Activated naive CD4-positive, alpha-beta T cell treated with anti-CD3 and anti-CD28 coated beads, Interleukin-2, amount 10 ng/mL, durations not matched to agents 7 days and 5 days (primary cell): ENCODE results near the gene NPAT.
"Not testable (repeated sequence)": the region's sequence is repeated elsewhere in the genome, so short reads cannot be mapped to it uniquely, and the experiment has no call there.

Experiments used
- CTCF ChIA-PET: fragments of 350-600 bp; sonication (Branson Sonifier 250); formaldehyde crosslinking; loops from one replicate; lab custom pipeline; 2021; ENCODE audit warnings: antibody characterized with exemption; lab: Charles Lee
- DNase-seq: peaks from one replicate; pipeline ENCODE4 v3.0.0-alpha.2; 2020
- H3K27ac Mint-ChIP-seq: one replicate; pipeline ENCODE4 v1.8.0; 2021; ENCODE audit warnings: mild to moderate bottlenecking, moderate library complexity, mixed read lengths
- H3K27me3 Mint-ChIP-seq: one replicate; pipeline ENCODE4 v1.8.0; 2021; ENCODE audit warnings: mild to moderate bottlenecking, mixed read lengths
- H3K36me3 Mint-ChIP-seq: one replicate; pipeline ENCODE4 v1.8.0; 2021; ENCODE audit warnings: mixed read lengths
- H3K4me1 Mint-ChIP-seq: one replicate; pipeline ENCODE4 v1.8.0; 2021; ENCODE audit warnings: mixed read lengths
- H3K4me3 Mint-ChIP-seq: one replicate; pipeline ENCODE4 v1.8.0; 2021; ENCODE audit warnings: mild to moderate bottlenecking, moderate library complexity, mixed read lengths
- H3K9me3 Mint-ChIP-seq: one replicate; pipeline ENCODE4 v1.8.0; 2021; ENCODE audit warnings: mixed read lengths

The NPAT gene

DNA sequence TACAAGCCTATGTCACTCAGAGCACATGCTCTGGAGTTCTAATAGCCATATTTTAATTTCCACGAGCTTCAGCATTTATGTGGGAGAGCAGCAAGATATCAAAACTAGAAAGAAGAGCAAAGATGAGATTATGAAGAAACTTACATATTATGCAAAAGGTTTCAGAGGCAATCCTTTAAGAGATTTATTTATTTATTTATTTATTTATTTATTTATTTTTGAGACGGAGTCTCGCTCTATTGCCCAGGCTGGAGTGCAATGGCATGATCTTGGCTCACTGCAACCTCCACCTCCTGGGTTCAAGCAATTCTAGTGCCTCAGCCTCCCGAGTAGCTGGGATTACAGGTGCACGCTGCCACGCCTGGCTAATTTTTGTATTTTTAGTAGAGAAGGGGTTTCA is 59.6 kb downstream of the NPAT start:
- H3K27me3 Mint-ChIP-seq, CTCF ChIA-PET, H3K4me1 Mint-ChIP-seq: not testable (repeated sequence)

DNA sequence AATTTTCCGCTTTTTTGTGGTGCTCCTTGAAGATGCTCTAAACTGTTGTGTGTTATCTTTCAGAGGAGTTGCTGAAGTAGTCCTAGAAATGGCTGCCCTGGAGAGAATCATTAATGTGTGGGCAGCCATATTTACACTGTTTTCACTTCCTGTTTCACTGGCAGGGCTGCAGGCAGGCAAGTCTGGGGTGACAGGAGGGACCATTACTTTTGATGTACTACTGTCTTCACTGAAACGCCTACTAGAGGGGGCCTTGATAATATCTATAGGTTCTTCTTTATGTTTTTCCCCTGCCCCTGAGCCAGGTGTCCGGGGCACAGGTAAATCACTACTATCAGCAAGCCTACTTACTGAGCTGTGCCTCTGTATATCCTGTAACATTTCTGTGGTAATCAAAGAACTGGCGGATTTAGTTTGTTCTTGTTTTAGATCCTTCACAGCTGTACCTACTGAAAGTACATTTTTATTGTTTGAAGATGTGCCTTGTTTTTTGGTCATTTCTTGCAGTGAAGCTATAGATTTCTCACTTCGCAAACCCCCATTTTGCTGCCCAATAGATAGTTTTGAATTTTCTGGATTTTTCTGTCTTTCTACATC is 61.4 kb downstream of the NPAT start:
- CTCF ChIA-PET: no interaction called here
- no peak for DNase-seq
- Mint-ChIP-seq H3K4me3 (no peak overlapping the region), H3K4me1 (peaks cover 9% of the 10 kb centered on the region), H3K36me3 (peaks cover 49% of the 10 kb centered on the region), H3K27ac (peak overlapping the region; percentile 70), H3K9me3 (no peaks in the 10 kb centered on the region), H3K27me3 (no peaks in the 10 kb centered on the region)

More for the DNA sequence above, 59.6 kb downstream of the NPAT start:
- H3K36me3 Mint-ChIP-seq: peaks cover 55% of the 10 kb centered on the region
- DNase-seq, H3K9me3 Mint-ChIP-seq, H3K27ac Mint-ChIP-seq, H3K4me3 Mint-ChIP-seq: not testable (repeated sequence)

GRCh38 chr11:108154591-108154990 is 67.8 kb downstream of the NPAT start:
- peaks cover 60% of the 10 kb centered on the region for H3K36me3 Mint-ChIP-seq
- CTCF ChIA-PET: no interaction called here

GRCh38 chr11:108148556-108148955 is 73.9 kb downstream of the NPAT start:
- H3K4me1 Mint-ChIP-seq: peaks cover 23% of the 10 kb centered on the region
- H3K4me3 Mint-ChIP-seq: no peak overlapping the region
- CTCF ChIA-PET: no interaction called here
- H3K27ac Mint-ChIP-seq: no peak overlapping the region
- no peak for DNase-seq
- no peaks in the 10 kb centered on the region for H3K27me3 Mint-ChIP-seq
- H3K9me3 Mint-ChIP-seq: no peaks in the 10 kb centered on the region
- H3K36me3 Mint-ChIP-seq: peaks cover 74% of the 10 kb centered on the region

More at GRCh38 chr11:108154591-108154990, 67.8 kb downstream of the NPAT start:
- H3K4me1 Mint-ChIP-seq: no peaks in the 10 kb centered on the region
- DNase-seq: no peak
- no peak overlapping the region for H3K27ac Mint-ChIP-seq
- H3K9me3 Mint-ChIP-seq: no peaks in the 10 kb centered on the region
- H3K27me3 Mint-ChIP-seq: no peaks in the 10 kb centered on the region
- H3K4me3 Mint-ChIP-seq: no peak overlapping the region

GRCh38 chr11:108147150-108147549 is 75.3 kb downstream of the NPAT start:
- Mint-ChIP-seq H3K9me3 (no peaks in the 10 kb centered on the region), H3K27me3 (no peaks in the 10 kb centered on the region), H3K4me3 (no peak overlapping the region), H3K27ac (no peak overlapping the region), H3K4me1 (peaks cover 25% of the 10 kb centered on the region), H3K36me3 (peaks cover 80% of the 10 kb centered on the region)
- CTCF ChIA-PET: no interaction called here
- no peak for DNase-seq

DNA sequence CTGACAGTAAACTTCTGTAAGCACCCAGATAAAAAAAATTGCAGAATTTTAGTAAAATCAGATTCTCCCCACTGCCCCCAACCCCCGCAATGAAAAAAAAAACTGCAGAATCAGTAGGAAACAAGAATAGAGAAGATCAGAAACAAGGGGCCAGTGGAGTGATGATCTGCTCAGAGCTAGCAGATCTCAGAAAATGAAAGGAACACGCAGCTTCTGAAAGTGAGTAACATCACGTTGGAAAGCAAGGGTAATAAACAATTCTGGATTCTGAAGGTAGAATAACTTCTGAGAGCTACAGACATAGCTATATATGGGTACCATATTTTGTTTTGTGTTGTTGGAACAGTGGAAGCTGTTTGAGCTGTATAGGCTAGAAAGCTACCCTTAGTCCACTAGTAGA is 77.8 kb downstream of the NPAT start:
- no peaks in the 10 kb centered on the region for H3K9me3 Mint-ChIP-seq
- H3K4me1 Mint-ChIP-seq: peaks cover 25% of the 10 kb centered on the region
- no peak overlapping the region for H3K4me3 Mint-ChIP-seq
- no peaks in the 10 kb centered on the region for H3K27me3 Mint-ChIP-seq
- no peak for DNase-seq
- CTCF ChIA-PET: no interaction called here
- peaks cover 77% of the 10 kb centered on the region for H3K36me3 Mint-ChIP-seq
- peak overlapping the region; percentile 85 for H3K27ac Mint-ChIP-seq

DNA sequence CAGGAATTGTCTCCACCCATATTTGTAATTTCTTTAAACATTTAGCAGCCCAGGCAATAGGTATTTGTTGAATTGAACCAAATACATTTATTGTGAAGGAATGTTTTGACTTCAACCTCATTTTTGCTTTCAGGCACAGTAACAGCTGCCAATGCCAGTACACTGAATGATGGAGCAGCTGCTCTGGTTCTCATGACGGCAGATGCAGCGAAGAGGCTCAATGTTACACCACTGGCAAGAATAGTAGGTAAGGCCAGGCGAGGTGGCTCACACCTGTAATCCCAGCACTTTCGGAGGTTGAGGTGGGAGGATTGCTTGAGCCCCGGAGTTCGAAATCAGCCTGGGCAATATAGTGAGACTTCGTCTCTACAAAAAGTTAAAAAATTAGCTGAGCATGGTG is 80.1 kb downstream of the NPAT start:
- no peak overlapping the region for H3K27ac Mint-ChIP-seq
- peaks cover 25% of the 10 kb centered on the region for H3K4me1 Mint-ChIP-seq
- no peaks in the 10 kb centered on the region for H3K27me3 Mint-ChIP-seq
- H3K4me3 Mint-ChIP-seq: no peak overlapping the region
- DNase-seq: no peak
- CTCF ChIA-PET: no interaction called here
- H3K36me3 Mint-ChIP-seq: peaks cover 64% of the 10 kb centered on the region
- H3K9me3 Mint-ChIP-seq: no peaks in the 10 kb centered on the region

GRCh38 chr11:108137212-108137611 is 85.2 kb downstream of the NPAT start:
- peak overlapping the region; percentile 1 for H3K27ac Mint-ChIP-seq
- H3K9me3 Mint-ChIP-seq: no peaks in the 10 kb centered on the region
- no peaks in the 10 kb centered on the region for H3K27me3 Mint-ChIP-seq
- H3K4me3 Mint-ChIP-seq: no peak overlapping the region
- peaks cover 45% of the 10 kb centered on the region for H3K36me3 Mint-ChIP-seq
- peaks cover 4% of the 10 kb centered on the region for H3K4me1 Mint-ChIP-seq
- DNase-seq: no peak
- CTCF ChIA-PET: interaction anchor here (1.2 kb wide), 1 partner anchor 18 kb away, joined by 5 read pairs; no protein-coding TSS in a partner anchor

GRCh38 chr11:108135845-108136544 is 86.4 kb downstream of the NPAT start:
- H3K27ac Mint-ChIP-seq: peak overlapping the region; percentile 55
- no peak overlapping the region for H3K4me3 Mint-ChIP-seq
- peaks cover 4% of the 10 kb centered on the region for H3K4me1 Mint-ChIP-seq
- peak; percentile 32 for DNase-seq
- no peaks in the 10 kb centered on the region for H3K9me3 Mint-ChIP-seq
- no peaks in the 10 kb centered on the region for H3K27me3 Mint-ChIP-seq
- CTCF ChIA-PET: no interaction called here
- H3K36me3 Mint-ChIP-seq: peaks cover 38% of the 10 kb centered on the region

DNA sequence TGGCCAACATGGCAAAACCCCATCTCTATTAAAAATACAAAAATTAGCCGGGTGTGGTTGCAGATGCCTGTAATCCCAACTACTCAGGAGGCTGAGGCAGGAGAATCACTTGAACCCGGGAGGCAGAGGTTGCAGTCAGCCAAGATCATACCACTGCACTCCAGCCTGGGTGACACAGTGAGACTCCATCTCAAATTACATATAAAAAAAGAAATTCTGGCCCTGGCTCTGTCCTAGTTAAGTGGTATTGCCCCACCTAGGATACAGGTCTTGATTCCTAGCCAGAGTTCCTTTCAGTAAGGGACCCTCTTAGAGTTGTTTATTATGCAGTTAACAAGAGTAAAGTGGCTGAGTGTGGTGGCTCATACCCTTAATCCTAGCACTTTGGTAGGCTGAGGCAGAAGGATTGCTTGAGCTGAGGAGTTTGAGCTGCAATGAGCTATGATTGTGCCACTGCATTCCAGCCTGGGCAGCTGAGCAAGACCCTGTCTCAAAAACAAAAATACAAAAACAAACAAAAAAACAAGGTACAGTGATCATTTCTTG is 89.4 kb downstream of the NPAT start:
- not testable (repeated sequence) for H3K27ac Mint-ChIP-seq, DNase-seq, H3K9me3 Mint-ChIP-seq, H3K4me3 Mint-ChIP-seq, H3K4me1 Mint-ChIP-seq, H3K27me3 Mint-ChIP-seq
- CTCF ChIA-PET: interaction anchor here (0.6 kb wide), 1 partner anchor 39 kb away, joined by 3 read pairs; no protein-coding TSS in a partner anchor
- H3K36me3 Mint-ChIP-seq: peaks cover 32% of the 10 kb centered on the region

DNA sequence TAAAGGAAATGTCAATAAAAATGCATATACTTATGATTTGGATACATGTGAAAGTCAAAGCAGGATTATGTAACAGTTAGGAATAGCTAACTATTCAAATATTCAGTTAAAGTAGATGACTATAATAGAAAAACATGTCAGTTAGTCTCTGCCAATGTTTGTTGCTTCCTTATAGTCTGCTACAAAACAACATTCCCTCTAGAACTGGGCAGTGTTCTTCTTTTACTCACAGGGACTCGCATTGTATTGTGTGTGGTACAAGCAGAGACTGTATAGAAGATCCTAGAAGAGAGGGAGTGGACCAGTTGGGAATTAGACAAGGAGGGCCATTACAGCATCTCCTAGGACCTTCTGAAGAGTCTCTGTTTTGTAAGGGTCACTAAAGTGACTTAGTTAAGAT is 90.4 kb downstream of the NPAT start:
- no peak overlapping the region for H3K4me3 Mint-ChIP-seq
- H3K9me3 Mint-ChIP-seq: no peaks in the 10 kb centered on the region
- DNase-seq: no peak
- peaks cover 34% of the 10 kb centered on the region for H3K36me3 Mint-ChIP-seq
- H3K4me1 Mint-ChIP-seq: peaks cover 4% of the 10 kb centered on the region
- CTCF ChIA-PET: no interaction called here
- no peaks in the 10 kb centered on the region for H3K27me3 Mint-ChIP-seq
- H3K27ac Mint-ChIP-seq: no peak overlapping the region

- peaks cover 38% of the 10 kb centered on the region for H3K36me3 Mint-ChIP-seq
- CTCF ChIA-PET: interaction anchor here (1.0 kb wide), 1 partner anchor 10 kb away, joined by 4 read pairs; no protein-coding TSS in a partner anchor
- no peak overlapping the region for H3K27ac Mint-ChIP-seq
- H3K9me3 Mint-ChIP-seq: no peaks in the 10 kb centered on the region
- no peak overlapping the region for H3K4me3 Mint-ChIP-seq
- no peaks in the 10 kb centered on the region for H3K27me3 Mint-ChIP-seq
- DNase-seq: no peak
- peaks cover 18% of the 10 kb centered on the region for H3K4me1 Mint-ChIP-seq
These were observed 93.7 kb downstream of the NPAT start for GRCh38 chr11:108128772-108129171.

DNA sequence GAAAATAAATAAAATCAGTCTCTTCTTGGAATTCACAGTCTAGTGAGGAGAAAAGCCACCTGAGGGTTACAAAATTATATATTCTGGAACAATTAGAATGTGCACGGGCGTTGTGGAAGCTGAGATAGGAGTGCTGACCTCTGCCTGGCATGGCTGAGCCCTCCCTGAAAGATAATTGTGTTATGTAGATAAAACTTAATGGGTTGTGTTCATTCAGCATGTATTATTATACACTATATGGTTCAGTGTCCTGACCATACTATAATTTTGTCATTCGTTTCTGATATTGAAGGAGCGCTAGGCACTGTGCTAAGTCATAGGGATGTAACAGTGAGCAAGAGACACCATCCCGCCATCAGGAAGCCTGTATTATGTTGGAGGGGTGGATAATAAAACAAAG is 97.3 kb downstream of the NPAT start:
- Mint-ChIP-seq H3K4me3 (no peak overlapping the region), H3K9me3 (no peaks in the 10 kb centered on the region), H3K36me3 (peaks cover 31% of the 10 kb centered on the region), H3K4me1 (peaks cover 47% of the 10 kb centered on the region), H3K27me3 (no peaks in the 10 kb centered on the region), H3K27ac (peak overlapping the region; percentile 53)
- DNase-seq: no peak
- CTCF ChIA-PET: interaction anchor here (0.5 kb wide), 1 partner anchor 523 kb away, joined by 3 read pairs; no protein-coding TSS in a partner anchor

GRCh38 chr11:108122166-108122628 is 100.2 kb downstream of the NPAT start:
- Mint-ChIP-seq H3K4me1 (peaks cover 50% of the 10 kb centered on the region), H3K9me3 (no peaks in the 10 kb centered on the region), H3K36me3 (peaks cover 18% of the 10 kb centered on the region), H3K27me3 (no peaks in the 10 kb centered on the region), H3K27ac (peak overlapping the region; percentile 72), H3K4me3 (peak overlapping the region; percentile 82)
- no peak for DNase-seq
- CTCF ChIA-PET: interaction anchor here (1.6 to 6.2 kb wide), 2 partner anchors 9 to 525 kb away, joined by 4 to 91 read pairs; no protein-coding TSS in a partner anchor
